ENCODE data around the gene RNF225.

- TF ChIP-seq CTCF (IDR thresholded peaks at IDR 0.05) (no peak), POLR2A (IDR thresholded peaks at IDR 0.05) (no peak), POLR2AphosphoS5 (IDR thresholded peaks at IDR 0.05) (no peak)
These were observed 6.5 kb downstream of the RNF225 start for GRCh38 chr19:58401840-58402421.
